GM23248 (cell line): ENCODE measurements around the gene PWP1.

Source experiments
- EZH2 ChIP-seq: fragments of 200-600 bp; sonication (generic); IDR thresholded peaks from 2 replicates; pipeline ENCODE4 v1.6.1; 2018; ENCODE audit warnings: antibody characterized with exemption, mild to moderate bottlenecking; ENCODE audit not compliant: insufficient read depth, poor library complexity, severe bottlenecking
- EZH2phosphoT487 ChIP-seq: fragments of 200-600 bp; sonication (generic); IDR thresholded peaks from 2 replicates; pipeline ENCODE4 v1.6.1; 2018; ENCODE audit warnings: antibody characterized with exemption, moderate library complexity, mild to moderate bottlenecking, low read depth; ENCODE audit not compliant: insufficient read depth

GRCh38 chr12:107749083-107749482 lies 63.5 kb downstream of the PWP1 start:
- TF ChIP-seq EZH2 (no peak), EZH2phosphoT487 (0 out of 2 replicates have a peak, but pooled peaks have one; percentile 17)
